8988T (cell line): Measurements from ENCODE around the gene SH3PXD2A.

Experiments
- DNase-seq: peaks from one replicate; pipeline ENCODE4 v3.0.0; 2011

Gene SH3PXD2A

GRCh38 chr10:103552856-103553742 lies 302.3 kb downstream of the SH3PXD2A start:
- peak; percentile 20 for DNase-seq

- DNase-seq, result peak; percentile 13
Observed at GRCh38 chr10:103551619-103552602, 303.5 kb downstream of the SH3PXD2A start.

GRCh38 chr10:103550229-103550628 lies 305.1 kb downstream of the SH3PXD2A start:
- peak; percentile 3 for DNase-seq

- DNase-seq, result peak; percentile 2
Observed at GRCh38 chr10:103549349-103549685, 306.1 kb downstream of the SH3PXD2A start.

GRCh38 chr10:103548581-103549348 lies 306.6 kb downstream of the SH3PXD2A start:
- DNase-seq, result no peak

- no peak for DNase-seq
Observed at GRCh38 chr10:103548006-103548405, 307.4 kb downstream of the SH3PXD2A start.

GRCh38 chr10:103547391-103547946 lies 307.9 kb downstream of the SH3PXD2A start:
- DNase-seq, result no peak

GRCh38 chr10:103546401-103546800 lies 309.0 kb downstream of the SH3PXD2A start:
- no peak for DNase-seq

GRCh38 chr10:103545771-103546281 lies 309.6 kb downstream of the SH3PXD2A start:
- no peak for DNase-seq

GRCh38 chr10:103545366-103545765 lies 310.0 kb downstream of the SH3PXD2A start:
- DNase-seq, result no peak

- no peak for DNase-seq
Observed at GRCh38 chr10:103544657-103545310, 310.6 kb downstream of the SH3PXD2A start.
